HG03460 (cell line): ENCODE measurements around the gene MRPL34.
"Not testable (repeated sequence)": the region's sequence is repeated elsewhere in the genome, so short reads cannot be mapped to it uniquely, and the experiment has no call there.

Source experiments
- ATAC-seq: cut with Tn5 transposase; IDR thresholded peaks from one replicate; pipeline ENCODE4 v1.9.1; 2021; ENCODE audit not compliant: unreplicated experiment

Gene MRPL34

GRCh38 chr19:17285415-17286135, 20.1 kb upstream of the MRPL34 start:
- no peak for ATAC-seq

- no peak for ATAC-seq
Measured at GRCh38 chr19:17286263-17286662, 19.4 kb upstream of the MRPL34 start.

- ATAC-seq: no peak
Measured at GRCh38 chr19:17286752-17287151, 18.9 kb upstream of the MRPL34 start.

- no peak for ATAC-seq
Measured at GRCh38 chr19:17289489-17289888, 16.2 kb upstream of the MRPL34 start.

GRCh38 chr19:17292301-17293074, 13.2 kb upstream of the MRPL34 start:
- ATAC-seq: peak; percentile 83

GRCh38 chr19:17293605-17294004, 12.1 kb upstream of the MRPL34 start:
- no peak for ATAC-seq

GRCh38 chr19:17294051-17294891, 11.4 kb upstream of the MRPL34 start:
- no peak for ATAC-seq

GRCh38 chr19:17295551-17295950, 10.1 kb upstream of the MRPL34 start:
- not testable (repeated sequence) for ATAC-seq

- ATAC-seq: no peak
Measured at GRCh38 chr19:17296273-17296672, 9.4 kb upstream of the MRPL34 start.

- no peak for ATAC-seq
Measured at GRCh38 chr19:17296976-17297375, 8.7 kb upstream of the MRPL34 start.

GRCh38 chr19:17300992-17301619, 4.6 kb upstream of the MRPL34 start:
- ATAC-seq: no peak

- no peak for ATAC-seq
Measured at GRCh38 chr19:17302391-17303166, 3.1 kb upstream of the MRPL34 start.

GRCh38 chr19:17303167-17303939, 2.3 kb upstream of the MRPL34 start, which contains the start of gene ABHD8:
TSS of gene ABHD8 (minus strand) at chr19:17303425. CDS start at chr19:17301616, 1,809 bp downstream.
- peak; percentile 44 for ATAC-seq

- no peak for ATAC-seq
Measured at GRCh38 chr19:17303940-17304267, 1.8 kb upstream of the MRPL34 start.

GRCh38 chr19:17304386-17305215, 1.1 kb upstream of the MRPL34 start:
- no peak for ATAC-seq

GRCh38 chr19:17305216-17305516, 506 bp upstream of the MRPL34 start:
- ATAC-seq: no peak

GRCh38 chr19:17306285-17306714, 628 bp downstream of the MRPL34 start:
- no peak for ATAC-seq

- no peak for ATAC-seq
Measured at GRCh38 chr19:17307876-17308377, 2.3 kb downstream of the MRPL34 start.
